K562 (cell line): ENCODE results near the gene RNF11. TPM values are rescaled to one million over a fixed set of nuclear protein-coding genes. Genes with fewer than 3 reads are reported as not detected.

Source experiments
- ATAC-seq: fragments of 200-7000 bp; cut with Tn5 transposase; 3 replicates; pipeline ENCODE4 v1.9.1; 2020; ENCODE audit warnings: moderate library complexity
- BruUV-seq: library from RNA; stranded (reverse); fragments of 400-500 nt; replicated peaks from 2 replicates; lab custom pipeline; 2021; lab: Mats Ljungman, UMichigan
- CTCF ChIA-PET: fragments of 300-600 bp; formaldehyde crosslinking; extraction: SDS; loops from one replicate; lab custom pipeline; 2021; ENCODE audit warnings: low intra/inter-chr PET ratio; lab: Yijun Ruan, JAX
- POLR2A ChIA-PET: fragments of 300-600, 350-650 bp; sonication (Branson Sonifier 250); formaldehyde crosslinking; extraction: SDS; loops from one replicate; lab custom pipeline; 2021; ENCODE audit warnings: antibody characterized with exemption, inconsistent platforms; lab: Yijun Ruan, JAX
- DNase-seq, 4 experiments: peaks; one replicate each; pipeline versions ENCODE4 v3.0.0 to v3.0.0-alpha.2; 2011 to 2018; ENCODE audit warnings: low spot score in 3 of 4, mixed read lengths in 3 of 4; ENCODE audit errors: extremely low read depth in 1 of 4
- FAIRE-seq: peaks from 2 replicates; lab custom pipeline; 2011; peaks lifted over from hg19 to GRCh38; lab: Jason Lieb, UNC
- H2AFZ ChIP-seq: 2 replicates; pipeline ENCODE4 v1.6.0; 2011; ENCODE audit warnings: low read depth, low read length, control low read depth, inconsistent platforms
- H3K27ac ChIP-seq: fragments of 200-600 bp; 3 replicates; pipeline ENCODE4 v1.8.0; 2011; ENCODE audit warnings: low read depth, mild to moderate bottlenecking, control low read depth, inconsistent platforms, low read length, moderate library complexity, mixed read lengths; ENCODE audit errors: extremely low read depth
- H3K27me3 ChIP-seq, 2 experiments: fragments of 300-600 bp in 1 of 2; 2 replicates in 1 of 2; 3 replicates in 1 of 2; pipeline versions ENCODE4 v1.6.0 to v1.8.0; 2011; ENCODE audit warnings: inconsistent platforms in 2 of 2, low read length in 2 of 2, mild to moderate bottlenecking in 1 of 2, mixed read lengths in 1 of 2, moderate library complexity in 1 of 2; ENCODE audit not compliant: control insufficient read depth in 2 of 2, insufficient read depth in 2 of 2
- H3K36me3 ChIP-seq: fragments of 300-600 bp; 3 replicates; pipeline ENCODE4 v1.8.0; 2011; ENCODE audit warnings: mild to moderate bottlenecking, low read length, inconsistent platforms; ENCODE audit not compliant: control insufficient read depth, insufficient read depth
- H3K4me1 ChIP-seq, 2 experiments: fragments of 200-600 bp in 1 of 2; replicated peaks in 1 of 2; 2 replicates in 1 of 2; 3 replicates in 1 of 2; pipeline versions ENCODE4 v1.5.1 to v1.8.0; 2011; ENCODE audit warnings: inconsistent platforms in 2 of 2, low read length in 2 of 2, mild to moderate bottlenecking in 1 of 2, mixed read lengths in 1 of 2, moderate library complexity in 1 of 2; ENCODE audit not compliant: control insufficient read depth in 2 of 2, insufficient read depth in 2 of 2
- H3K4me2 ChIP-seq: 2 replicates; pipeline ENCODE4 v1.6.1; 2011; ENCODE audit warnings: low read length, control low read depth, inconsistent platforms, mixed read lengths; ENCODE audit not compliant: insufficient read depth
- H3K4me3 ChIP-seq: fragments of 200-600 bp; sonication (generic), shearing (Covaris generic); 2 replicates; pipeline ENCODE4 v1.5.1; 2016; ENCODE audit warnings: control low read depth, inconsistent platforms
- H3K79me2 ChIP-seq: fragments of 200-600 bp; 3 replicates; pipeline ENCODE4 v1.8.0; 2011; ENCODE audit warnings: low read length, inconsistent platforms; ENCODE audit not compliant: control insufficient read depth, insufficient read depth
- H3K9ac ChIP-seq, 2 experiments: 2 replicates each; pipeline versions ENCODE4 v1.6.0 to v1.6.1; 2011; ENCODE audit warnings: low read depth in 2 of 2, low read length in 2 of 2, control low read depth in 1 of 2, inconsistent platforms in 1 of 2, mild to moderate bottlenecking in 1 of 2, mixed read lengths in 1 of 2; ENCODE audit not compliant: insufficient read depth in 1 of 2
- H3K9me1 ChIP-seq: one replicate; pipeline ENCODE4 v1.6.0; 2011; ENCODE audit warnings: inconsistent platforms, mild to moderate bottlenecking, low read length, moderate library complexity; ENCODE audit not compliant: control insufficient read depth, insufficient read depth
- H3K9me3 ChIP-seq: replicated peaks from 2 replicates; pipeline ENCODE4 v1.5.1; 2011; ENCODE audit warnings: low read depth, low read length, inconsistent platforms; ENCODE audit not compliant: control insufficient read depth, insufficient read depth
- H4K20me1 ChIP-seq: replicated peaks from 2 replicates; pipeline ENCODE4 v1.6.1; 2011; ENCODE audit warnings: low read length, inconsistent platforms, mixed read lengths; ENCODE audit not compliant: control insufficient read depth, insufficient read depth
- CREB1 ChIP-seq, 2 experiments: sonication (generic) in 1 of 2; formaldehyde crosslinking in 1 of 2; IDR thresholded peaks; 2 replicates each; pipeline versions ENCODE4 v1.6.1 to v1.8.0; 2012 to 2022; ENCODE audit warnings: inconsistent platforms in 1 of 2, mild to moderate bottlenecking in 1 of 2, missing genetic modification reagents in 1 of 2, moderate library complexity in 1 of 2
- ELF2 ChIP-seq: fragments of 250-450 bp; sonication (Bioruptor Pico); IDR thresholded peaks from 2 replicates; pipeline ENCODE4 v1.5.0; 2021; ENCODE audit warnings: mild to moderate bottlenecking
- GATA2 ChIP-seq: sonication (generic); formaldehyde crosslinking; IDR thresholded peaks from 2 replicates; pipeline ENCODE4 v1.4.0; 2020; ENCODE audit warnings: mild to moderate bottlenecking, missing genetic modification reagents
- HMG20A ChIP-seq: fragments of 450-650 bp; formaldehyde crosslinking; conservative IDR thresholded peaks from 2 replicates; pipeline ENCODE4 v1.4.0; 2020; ENCODE audit warnings: mild to moderate bottlenecking, mixed read lengths
- HNRNPK ChIP-seq: fragments of 200-400 bp; formaldehyde crosslinking; IDR thresholded peaks from one replicate; pipeline ENCODE4 v1.6.1; 2018; ENCODE audit warnings: mild to moderate bottlenecking, low read depth, low read length; ENCODE audit not compliant: poor library complexity, severe bottlenecking
- MYBL2 ChIP-seq, 2 experiments: fragments of 450-650 bp in 1 of 2; sonication (generic) in 1 of 2; formaldehyde crosslinking in 1 of 2; IDR thresholded peaks; 2 replicates each; pipeline versions ENCODE4 v1.6.1 to v1.8.1; 2017 to 2022; ENCODE audit warnings: borderline replicate concordance in 1 of 2, inconsistent platforms in 1 of 2, low read depth in 1 of 2, mild to moderate bottlenecking in 1 of 2, missing genetic modification reagents in 1 of 2, moderate library complexity in 1 of 2
- POLR2A ChIP-seq: fragments of 450-650 bp; conservative IDR thresholded peaks from 2 replicates; pipeline ENCODE4 v1.6.1; 2016
- PTRF ChIP-seq: fragments of 450-650 bp; IDR thresholded peaks from 2 replicates; pipeline ENCODE4 v1.6.1; 2016; ENCODE audit warnings: mild to moderate bottlenecking, missing genetic modification characterization, missing compliant biosample characterization
- SNRNP70 ChIP-seq: fragments of 200-400 bp; formaldehyde crosslinking; optimal IDR thresholded peaks from 2 replicates; pipeline ENCODE3; 2017; ENCODE audit warnings: low read depth, low read length
- ZBED1 ChIP-seq: IDR thresholded peaks from 2 replicates; pipeline ENCODE4 v1.6.1; 2014
- ZBTB43 ChIP-seq: sonication (generic); formaldehyde crosslinking; IDR thresholded peaks from 2 replicates; pipeline ENCODE4 v1.8.0; 2023; ENCODE audit warnings: mild to moderate bottlenecking, missing genetic modification reagents
- ZNF592 ChIP-seq: fragments of 450-650 bp; IDR thresholded peaks from 2 replicates; pipeline ENCODE4 v1.6.1; 2017; ENCODE audit warnings: antibody characterized with exemption, mild to moderate bottlenecking
- WGBS: fragments of 100-300 bp; shearing (Covaris generic); methylation state at CpG from one replicate; pipeline ENCODE4 v1.1.6; 2016; ENCODE audit warnings: low coverage, mixed read lengths; ENCODE audit not compliant: insufficient coverage; ENCODE audit errors: missing lambda C conversion rate; 5-methylcytosine and 5-hydroxymethylcytosine counted together
- in situ Hi-C: fragments of 300-500 bp; cut with MboI; formaldehyde crosslinking; loops from 4 replicates; pipeline ENCODE4 v1.15.0; 2018; ENCODE audit warnings: inconsistent platforms, mixed read lengths
- intact Hi-C: fragments of 100-400 bp; cut with micrococcal nuclease; formaldehyde crosslinking; loops from 2 replicates; pipeline ENCODE4 v1.14.2; 2022
- polyA plus RNA-seq, 8 experiments: library from polyadenylated mRNA; depleted of rRNA in 4 of 8; stranded (reverse) in 5 of 8; unstranded in 3 of 8; fragments of >200 nt; fragmentation: Nextera tagmentation in 2 of 8; fragmentation: Illumina TruSeq in 1 of 8; extraction: Ambion mirVana in 2 of 8; extraction: Trizol in 1 of 8; gene quantifications; 2 replicates each; pipeline versions ENCODE4 v1.2.1 to v1.2.3, GENCODE V29; 2011 to 2014; ENCODE audit warnings: inconsistent platforms in 1 of 8, missing spikeins in 1 of 8
- total RNA-seq, 7 experiments: library from RNA; depleted of rRNA in 6 of 7; stranded (reverse); fragments of >200 nt in 6 of 7; fragmentation: Illumina TruSeq in 2 of 7; extraction: Trizol in 2 of 7; gene quantifications; 2 replicates each; pipeline versions ENCODE4 v1.2.1 to v1.2.3, GENCODE V29; 2011 to 2021; ENCODE audit warnings: low replicate concordance in 1 of 7

Gene RNF11
- total and polyA plus RNA-seq, 9 of the 15 experiments (the other 6 are each of a cell fraction or from before 2014, with no cell fraction given), result 5.7 to 34.3 (median 23.1) TPM

GRCh38 chr1:51313961-51314777, 78.1 kb downstream of the RNF11 start (continued):
- peak; percentile 56; the same call in 1 of the 2 replicates for TF ChIP-seq ZNF592
- TF ChIP-seq, all 486 proteins: peak for 21

- in situ Hi-C loops, result no loop called here
- Histone ChIP-seq H2AFZ (no peak overlapping the region), H3K27me3 (no peaks in the 10 kb centered on the region), H3K4me3 (no peak overlapping the region), H3K36me3 (no peaks in the 10 kb centered on the region), H3K9ac (no peak overlapping the region), H3K4me1 (peaks cover 6 to 16% of the 10 kb centered on the region in 2 experiments; a peak in 4 of 5 replicates), H3K9me3 (no peaks in the 10 kb centered on the region), H3K27ac (no peak overlapping the region), H3K4me2 (no peak overlapping the region), H3K9me1 (no peaks in the 10 kb centered on the region), H4K20me1 (no peaks in the 10 kb centered on the region), H3K79me2 (no peaks in the 10 kb centered on the region)
- BruUV-seq, result no TSS peak
- CTCF ChIA-PET, result no interaction called here
- POLR2A ChIA-PET, result interaction anchor here (0.6 to 1.8 kb wide), 6 partner anchors 9 to 678 kb away, joined by 3 to 5 read pairs (median 3); partner anchors contain the start of gene TTC39A
- DNase-seq, result no peak
- no peak for ATAC-seq
- intact Hi-C loops, result no loop called here
- 26% methylated on average over 3 of the region's 3 CpGs for WGBS
- FAIRE-seq, result no peak
- TF ChIP-seq SNRNP70 (no peak), MYBL2 (IDR thresholded peaks at IDR 0.05; ENCODE audit: low read depth) (no peak), MYBL2 (CRISPR knock-in tag; IDR thresholded peaks at IDR 0.05; ENCODE audit: borderline replicate concordance) (no peak), HNRNPK (no peak), PTRF (no peak), GATA2 (CRISPR knock-in tag) (no peak), POLR2A (no peak), CREB1 (IDR thresholded peaks at IDR 0.05) (no peak), CREB1 (CRISPR knock-in tag; IDR thresholded peaks at IDR 0.05) (no peak), ZBED1 (no peak), HMG20A (CRISPR knock-in tag) (no peak), ELF2 (CRISPR knock-in tag) (no peak), ZBTB43 (CRISPR knock-in tag) (no peak)
These were observed 78.9 kb downstream of the RNF11 start for GRCh38 chr1:51314974-51315373.
